Measurements from ENCODE around the gene DCBLD2. TPM values are rescaled to one million over a fixed set of nuclear protein-coding genes. Genes with fewer than 3 reads are reported as not detected.
"Not testable (repeated sequence)": the region's sequence is repeated elsewhere in the genome, so short reads cannot be mapped to it uniquely, and the experiment has no call there.

The DCBLD2 gene
- total RNA-seq, 2 donors from 2014 or later, result 1.6 TPM

DNA sequence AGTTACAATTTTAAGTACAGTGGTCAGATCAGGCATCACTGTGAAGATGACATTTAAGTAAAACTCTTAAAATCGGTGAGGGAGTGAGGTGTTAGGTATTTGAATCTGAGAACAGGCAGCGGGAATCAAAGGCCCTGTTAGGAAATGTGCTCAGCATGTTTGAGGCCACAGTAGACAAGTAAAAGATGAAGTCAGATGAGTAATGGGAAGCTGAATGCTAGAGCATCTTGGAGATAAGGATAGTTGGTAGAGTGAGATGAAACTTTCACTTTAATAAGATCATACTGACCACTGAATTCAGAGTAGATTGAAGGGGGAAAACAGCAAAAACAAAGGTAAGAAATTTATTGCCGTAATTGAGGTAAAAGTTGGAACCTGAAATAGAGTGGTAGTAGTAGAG lies 61.6 kb downstream of the DCBLD2 start:
- Mint-ChIP-seq H3K4me1 (ENCODE audit: low read depth in 2 of 2) (peaks cover 0 to 5% of the 10 kb centered on the region in 2 donors), H3K27ac (no peak overlapping the region), H3K27me3 (peaks cover 0 to 6% of the 10 kb centered on the region in 2 donors), H3K9me3 (no peaks in the 10 kb centered on the region), H3K36me3 (peaks cover 6% of the 10 kb centered on the region), H3K4me3 (no peak overlapping the region)
- ATAC-seq (no peak), DNase-seq (ENCODE audit: low spot score) (no peak)

DNA sequence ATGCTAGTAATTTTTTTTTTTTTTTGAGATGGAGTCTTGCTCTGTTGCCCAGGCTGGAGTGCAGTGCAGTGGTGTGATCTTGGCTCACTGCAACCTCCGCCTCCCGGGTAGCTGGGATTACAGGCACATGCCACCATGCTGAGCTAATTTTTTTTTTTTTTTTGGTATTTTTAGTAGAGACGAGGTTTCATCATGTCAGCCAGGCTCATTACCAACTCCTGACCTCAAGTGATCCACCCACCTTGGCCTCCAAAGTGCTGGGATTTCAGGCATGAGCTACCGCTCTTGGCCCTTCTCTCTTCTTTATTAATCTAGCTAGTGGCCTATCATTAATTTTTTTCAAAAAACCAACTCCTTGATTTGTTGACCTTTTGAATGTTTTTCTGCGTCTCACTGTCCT lies 70.4 kb downstream of the DCBLD2 start:
- not testable (repeated sequence) for H3K27me3 Mint-ChIP-seq; H3K9me3 Mint-ChIP-seq; H3K27ac Mint-ChIP-seq; H3K4me3 Mint-ChIP-seq; H3K36me3 Mint-ChIP-seq; ATAC-seq; DNase-seq (ENCODE audit: low spot score); H3K4me1 Mint-ChIP-seq (ENCODE audit: low read depth in 2 of 2)

DNA sequence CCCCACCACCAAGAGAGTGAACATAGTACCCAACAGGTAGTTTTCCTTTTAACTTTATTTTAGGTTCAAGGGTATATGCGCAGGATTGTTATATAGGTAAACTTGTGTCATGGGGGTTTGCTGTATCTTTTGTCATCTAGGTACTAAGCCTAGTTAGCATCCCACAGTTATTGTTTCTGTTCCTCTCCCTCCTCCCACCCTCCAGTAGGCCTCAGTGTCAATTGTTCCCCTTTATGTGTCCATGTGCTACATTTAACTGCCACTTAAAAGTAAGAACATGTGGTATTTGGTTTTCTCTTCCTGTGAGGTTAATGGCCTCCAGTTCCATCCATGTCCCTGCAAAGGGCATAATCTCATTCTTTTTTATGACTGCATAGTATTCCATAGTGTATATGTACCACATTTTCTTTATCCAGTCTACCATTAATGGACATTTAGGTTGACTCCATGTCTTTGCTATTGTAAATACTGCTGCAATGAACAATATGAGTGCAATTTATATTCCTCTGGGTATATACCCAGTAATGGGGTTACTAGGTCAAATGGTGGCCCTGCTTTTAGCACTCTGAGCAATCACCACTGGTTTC lies 72.2 kb downstream of the DCBLD2 start:
- Mint-ChIP-seq H3K4me3 (no peak overlapping the region), H3K36me3 (no peaks in the 10 kb centered on the region), H3K4me1 (ENCODE audit: low read depth in 2 of 2) (no peaks in the 10 kb centered on the region), H3K9me3 (peaks cover 4% of the 10 kb centered on the region), H3K27ac (no peak overlapping the region), H3K27me3 (peaks cover 0 to 4% of the 10 kb centered on the region in 2 donors)
- DNase-seq (ENCODE audit: low spot score) (no peak), ATAC-seq (no peak)

DNA sequence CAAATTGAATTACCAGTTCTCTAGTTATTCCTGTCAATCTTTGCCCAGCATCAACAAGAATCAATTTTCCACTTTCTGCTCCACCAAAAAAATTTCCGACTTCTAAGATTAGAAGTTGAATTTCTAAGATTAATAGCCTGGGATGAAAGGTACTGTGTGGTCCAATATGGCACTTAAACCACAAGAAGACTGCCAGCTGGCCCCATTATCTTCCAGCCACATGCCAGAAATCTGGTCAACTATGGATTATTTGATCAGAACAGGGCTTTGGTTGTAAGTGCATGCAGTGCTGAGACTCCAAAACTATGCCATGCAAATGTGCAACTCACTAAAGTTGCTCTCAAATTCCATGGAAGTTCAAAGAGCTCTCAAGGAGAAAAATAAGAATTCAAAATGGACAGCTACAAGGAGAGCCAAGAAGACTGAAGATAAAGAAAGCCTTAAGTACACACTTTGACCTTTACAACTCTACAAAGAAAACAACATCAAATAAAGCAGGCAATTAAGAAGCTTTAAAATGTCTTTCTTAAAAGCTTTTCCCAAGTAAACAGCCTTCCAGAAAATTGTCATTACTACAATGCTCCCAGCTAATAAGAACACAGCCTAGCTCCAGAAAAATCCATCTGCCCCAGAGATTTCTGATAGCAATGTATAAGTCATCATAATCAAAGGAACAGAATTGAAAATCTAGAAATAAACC lies 74.1 kb downstream of the DCBLD2 start:
- ATAC-seq (no peak), DNase-seq (ENCODE audit: low spot score) (no peak)
- Mint-ChIP-seq H3K4me1 (ENCODE audit: low read depth in 2 of 2) (no peaks in the 10 kb centered on the region), H3K27me3 (peaks cover 2 to 11% of the 10 kb centered on the region in 2 donors), H3K36me3 (no peaks in the 10 kb centered on the region), H3K27ac (no peak overlapping the region), H3K9me3 (peaks cover 4% of the 10 kb centered on the region), H3K4me3 (no peak overlapping the region)

DNA sequence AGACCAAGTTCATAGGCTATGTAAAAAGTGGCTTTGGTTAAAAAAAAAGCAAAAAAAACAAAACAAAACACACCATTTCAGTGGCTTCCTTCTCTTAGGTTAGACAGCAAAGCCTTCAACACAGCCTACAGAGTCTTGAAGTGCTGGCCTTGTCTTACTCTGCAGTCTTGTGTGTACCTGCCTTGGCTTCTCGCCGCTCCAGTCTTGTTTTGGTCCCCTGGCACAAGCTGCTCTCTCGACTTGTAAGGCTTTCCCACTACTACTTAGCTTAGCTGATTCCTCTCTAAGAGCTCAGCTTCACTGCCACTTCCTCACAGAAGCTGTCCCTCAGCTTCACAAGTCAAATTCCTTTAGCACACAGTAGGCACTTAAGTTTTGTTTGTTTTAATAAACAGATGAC lies 75.4 kb downstream of the DCBLD2 start:
- Mint-ChIP-seq H3K9me3 (no peaks in the 10 kb centered on the region), H3K27ac (no peak overlapping the region), H3K36me3 (no peaks in the 10 kb centered on the region), H3K4me1 (ENCODE audit: low read depth in 2 of 2) (no peaks in the 10 kb centered on the region), H3K27me3 (peaks cover 2 to 11% of the 10 kb centered on the region in 2 donors), H3K4me3 (no peak overlapping the region)
- DNase-seq (ENCODE audit: low spot score) (no peak), ATAC-seq (no peak)

DNA sequence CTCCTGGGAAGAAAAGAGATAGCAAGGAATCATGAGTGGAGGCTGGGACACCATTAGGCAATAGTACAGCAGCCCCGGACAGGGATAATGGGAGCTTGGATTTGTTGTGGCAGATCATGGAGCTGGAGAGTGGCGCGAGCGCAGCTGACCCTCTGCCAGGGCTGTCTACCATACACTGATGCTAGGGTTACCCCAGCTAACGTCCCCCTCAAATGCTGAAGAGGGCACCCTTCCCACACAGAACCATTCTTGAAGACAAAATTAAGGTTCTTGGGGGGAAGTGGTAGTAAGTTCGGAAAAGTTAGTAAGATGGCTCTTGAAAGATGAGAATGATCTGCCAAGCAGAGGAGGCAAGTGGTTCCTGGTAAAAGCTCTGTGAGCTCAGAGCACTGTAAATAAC lies 77.2 kb downstream of the DCBLD2 start:
- Mint-ChIP-seq H3K4me1 (ENCODE audit: low read depth in 2 of 2) (no peaks in the 10 kb centered on the region), H3K4me3 (no peak overlapping the region), H3K27ac (no peak overlapping the region), H3K36me3 (no peaks in the 10 kb centered on the region), H3K9me3 (no peaks in the 10 kb centered on the region), H3K27me3 (peaks cover 2 to 11% of the 10 kb centered on the region in 2 donors)
- no peak for DNase-seq (ENCODE audit: low spot score)
- no peak for ATAC-seq

DNA sequence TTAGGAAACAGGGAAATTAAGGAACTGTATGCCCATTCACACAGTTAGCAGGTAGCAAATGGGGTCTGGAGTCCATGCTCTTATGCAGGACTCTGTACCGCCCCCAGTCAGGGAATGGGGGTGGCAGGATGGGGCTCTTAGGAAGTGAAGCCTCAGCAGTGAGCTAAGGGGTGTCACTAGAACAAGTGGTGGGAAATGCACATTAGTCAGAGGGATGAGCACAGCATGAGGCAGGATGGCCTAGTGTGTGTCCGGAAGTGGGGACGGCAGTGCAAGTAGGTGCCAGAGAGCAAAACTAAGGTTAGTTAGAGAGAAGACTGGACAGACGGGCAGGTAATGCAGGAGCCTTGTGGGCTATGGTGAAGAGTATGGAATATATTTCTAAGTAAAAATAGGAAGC lies 77.7 kb downstream of the DCBLD2 start:
- Mint-ChIP-seq H3K27me3 (peaks cover 2 to 11% of the 10 kb centered on the region in 2 donors), H3K36me3 (no peaks in the 10 kb centered on the region), H3K4me3 (no peak overlapping the region), H3K27ac (no peak overlapping the region), H3K9me3 (no peaks in the 10 kb centered on the region), H3K4me1 (ENCODE audit: low read depth in 2 of 2) (no peaks in the 10 kb centered on the region)
- ATAC-seq, result no peak
- DNase-seq (ENCODE audit: low spot score), result no peak

DNA sequence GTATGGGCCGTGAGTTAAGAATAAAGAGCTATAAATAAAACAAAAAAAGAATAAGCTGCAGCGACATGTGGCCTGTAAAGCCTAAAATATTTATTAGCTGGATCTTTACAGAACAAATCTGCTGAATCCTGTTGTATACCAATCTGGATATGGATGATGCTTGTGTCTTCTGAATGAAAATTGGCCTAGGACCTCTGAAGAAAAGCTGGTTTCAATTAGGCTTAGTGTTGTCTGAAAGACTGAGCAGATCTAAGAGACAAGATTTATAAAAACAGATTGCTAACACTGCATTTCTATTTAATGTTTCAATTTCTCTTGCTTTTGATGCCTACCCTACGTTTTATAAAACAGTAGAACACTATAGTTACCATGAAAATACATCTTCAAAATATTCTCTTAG lies 80.4 kb downstream of the DCBLD2 start:
- Mint-ChIP-seq H3K36me3 (no peaks in the 10 kb centered on the region), H3K9me3 (no peaks in the 10 kb centered on the region), H3K4me3 (no peak overlapping the region), H3K4me1 (ENCODE audit: low read depth in 2 of 2) (no peaks in the 10 kb centered on the region), H3K27ac (no peak overlapping the region), H3K27me3 (peaks cover 0 to 11% of the 10 kb centered on the region in 2 donors)
- no peak for ATAC-seq
- no peak for DNase-seq (ENCODE audit: low spot score)

DNA sequence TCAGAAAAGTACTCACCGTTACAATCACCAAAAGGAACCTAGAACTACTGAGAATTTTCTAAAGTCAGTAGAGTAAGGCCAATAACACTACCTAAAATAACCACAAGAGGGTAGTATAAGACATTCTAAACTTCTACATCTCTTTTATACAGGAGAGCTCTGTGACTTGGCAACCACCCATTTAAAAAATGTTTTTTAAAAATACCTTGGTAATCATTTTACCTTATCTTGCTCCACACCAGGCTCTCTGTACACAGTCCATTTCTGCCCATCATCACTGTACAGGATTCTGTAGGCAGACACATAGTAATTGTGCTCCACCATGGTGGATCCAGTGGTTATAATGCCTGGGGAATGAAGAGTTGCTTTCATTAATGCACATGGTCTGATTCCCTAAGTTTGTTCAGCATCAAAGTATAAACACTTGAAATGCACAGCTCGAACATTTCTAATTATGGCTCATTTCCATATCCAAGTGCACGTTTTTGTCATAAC lies 83.9 kb downstream of the DCBLD2 start:
- ATAC-seq (peak in 1 of 2 donors; percentile 17), DNase-seq (ENCODE audit: low spot score) (no peak)
- Mint-ChIP-seq H3K27ac (no peak overlapping the region), H3K4me3 (no peak overlapping the region), H3K4me1 (ENCODE audit: low read depth in 2 of 2) (no peaks in the 10 kb centered on the region), H3K27me3 (peaks cover 0 to 9% of the 10 kb centered on the region in 2 donors), H3K36me3 (no peaks in the 10 kb centered on the region), H3K9me3 (no peaks in the 10 kb centered on the region)

DNA sequence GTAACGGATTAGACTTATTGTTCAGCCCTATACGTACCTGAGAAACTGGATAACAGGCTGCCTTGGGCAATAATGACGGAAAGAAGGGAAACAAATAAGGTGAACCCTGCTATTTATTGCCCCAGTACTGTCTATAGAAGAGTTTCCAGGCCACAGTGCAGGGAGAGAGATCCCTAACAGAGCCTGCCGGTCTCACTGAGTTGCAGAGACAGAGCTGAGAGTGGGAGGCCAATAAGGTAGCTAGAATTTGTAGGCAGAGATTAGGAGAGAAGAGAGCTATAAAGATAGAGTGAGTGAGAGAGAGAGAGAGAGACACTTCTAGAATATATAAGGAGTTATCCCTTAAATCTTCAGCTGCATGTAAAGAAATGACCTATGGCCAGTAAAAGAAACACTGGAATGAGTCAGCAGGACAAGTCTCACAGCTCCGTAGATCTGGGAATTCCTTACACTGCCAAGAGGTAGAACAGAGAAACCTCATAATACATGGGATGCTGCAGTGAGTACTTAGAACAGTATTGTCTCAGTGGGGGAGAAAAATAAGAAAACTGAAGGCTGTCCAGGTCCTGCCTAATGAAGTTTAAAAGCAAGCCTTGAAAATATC lies 86.6 kb downstream of the DCBLD2 start:
- Mint-ChIP-seq H3K4me1 (ENCODE audit: low read depth in 2 of 2) (no peaks in the 10 kb centered on the region), H3K27ac (no peak overlapping the region), H3K27me3 (peaks cover 0 to 9% of the 10 kb centered on the region in 2 donors), H3K9me3 (no peaks in the 10 kb centered on the region), H3K36me3 (no peaks in the 10 kb centered on the region), H3K4me3 (no peak overlapping the region)
- DNase-seq (ENCODE audit: low spot score) (no peak), ATAC-seq (no peak)

DNA sequence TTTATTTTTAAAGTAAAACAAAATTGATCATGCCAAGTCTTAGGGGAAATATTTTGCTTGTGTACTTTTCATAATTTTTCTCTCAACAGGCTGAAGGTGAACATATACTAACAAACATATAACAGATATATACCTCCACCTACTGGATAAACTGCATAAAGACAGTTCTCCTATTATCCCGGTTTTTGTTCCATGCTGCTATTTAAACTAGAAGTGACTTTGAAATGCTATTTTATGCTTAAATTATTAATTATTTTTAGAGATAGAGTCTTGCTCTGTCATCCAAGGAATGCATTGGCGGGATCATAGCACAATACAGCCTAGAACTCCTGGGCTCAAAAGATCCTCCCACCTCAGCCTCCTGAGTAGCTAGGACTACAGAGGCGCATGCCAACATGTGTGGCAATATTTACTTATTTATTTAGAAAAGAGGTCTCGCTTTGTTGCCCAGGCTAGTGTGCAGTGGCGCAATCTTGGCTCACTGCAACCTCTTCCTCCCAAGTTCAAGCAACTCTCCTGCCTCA lies 88.6 kb downstream of the DCBLD2 start:
- H3K27me3 Mint-ChIP-seq, result peaks cover 0 to 9% of the 10 kb centered on the region in 2 donors
- H3K36me3 Mint-ChIP-seq, result no peaks in the 10 kb centered on the region
- no peaks in the 10 kb centered on the region for H3K9me3 Mint-ChIP-seq
- no peak for DNase-seq (ENCODE audit: low spot score)
- no peak overlapping the region for H3K27ac Mint-ChIP-seq
- no peaks in the 10 kb centered on the region for H3K4me1 Mint-ChIP-seq (ENCODE audit: low read depth in 2 of 2)
- no peak for ATAC-seq
- no peak overlapping the region for H3K4me3 Mint-ChIP-seq

DNA sequence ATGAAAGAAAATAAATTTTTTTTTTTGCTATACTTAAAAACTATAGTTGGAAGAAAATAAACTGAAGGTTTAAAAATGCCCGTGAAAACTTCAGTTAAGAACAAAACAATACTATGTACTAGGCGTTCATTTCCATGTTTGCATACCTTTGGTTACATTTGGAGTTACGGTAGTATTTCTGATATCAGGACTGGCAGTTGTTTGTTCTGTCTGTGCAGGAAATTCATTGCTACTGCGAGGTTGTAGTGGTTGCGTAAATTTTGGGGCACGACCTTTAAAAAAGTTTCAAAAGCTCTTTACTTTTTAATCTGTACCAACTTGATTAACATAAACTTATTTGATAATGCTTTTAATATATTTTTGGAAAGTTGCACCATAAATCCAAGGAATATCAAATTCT lies 90.4 kb downstream of the DCBLD2 start:
- no peaks in the 10 kb centered on the region for H3K4me1 Mint-ChIP-seq (ENCODE audit: low read depth in 2 of 2)
- H3K9me3 Mint-ChIP-seq, result no peaks in the 10 kb centered on the region
- ATAC-seq, result no peak
- peaks cover 0 to 9% of the 10 kb centered on the region in 2 donors for H3K27me3 Mint-ChIP-seq
- no peak for DNase-seq (ENCODE audit: low spot score)
- H3K4me3 Mint-ChIP-seq, result no peak overlapping the region
- H3K36me3 Mint-ChIP-seq, result no peaks in the 10 kb centered on the region
- H3K27ac Mint-ChIP-seq, result no peak overlapping the region

DNA sequence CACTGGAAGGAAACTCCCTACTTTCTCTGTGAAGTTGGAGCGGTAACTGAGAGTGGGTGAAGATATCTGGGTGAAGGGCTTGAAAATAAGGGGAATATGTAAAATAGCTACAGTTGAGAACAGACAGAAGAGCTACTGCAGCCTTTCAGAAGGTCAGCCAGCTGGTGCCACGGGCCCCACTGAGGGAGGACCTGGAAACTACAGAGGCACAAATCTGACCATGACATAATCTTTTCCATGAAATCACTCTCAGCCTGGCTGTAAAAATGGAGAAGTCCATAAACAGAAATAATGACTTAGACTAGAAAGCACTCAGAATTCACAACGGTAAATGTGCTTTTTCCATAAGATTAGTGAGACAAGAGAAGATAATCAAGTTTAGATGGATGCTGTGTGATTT lies 91.9 kb downstream of the DCBLD2 start:
- Mint-ChIP-seq H3K27ac (no peak overlapping the region), H3K9me3 (no peaks in the 10 kb centered on the region), H3K4me1 (ENCODE audit: low read depth in 2 of 2) (no peaks in the 10 kb centered on the region), H3K36me3 (no peaks in the 10 kb centered on the region), H3K4me3 (no peak overlapping the region), H3K27me3 (peaks cover 0 to 1% of the 10 kb centered on the region in 2 donors)
- DNase-seq (ENCODE audit: low spot score), result no peak
- ATAC-seq, result no peak

DNA sequence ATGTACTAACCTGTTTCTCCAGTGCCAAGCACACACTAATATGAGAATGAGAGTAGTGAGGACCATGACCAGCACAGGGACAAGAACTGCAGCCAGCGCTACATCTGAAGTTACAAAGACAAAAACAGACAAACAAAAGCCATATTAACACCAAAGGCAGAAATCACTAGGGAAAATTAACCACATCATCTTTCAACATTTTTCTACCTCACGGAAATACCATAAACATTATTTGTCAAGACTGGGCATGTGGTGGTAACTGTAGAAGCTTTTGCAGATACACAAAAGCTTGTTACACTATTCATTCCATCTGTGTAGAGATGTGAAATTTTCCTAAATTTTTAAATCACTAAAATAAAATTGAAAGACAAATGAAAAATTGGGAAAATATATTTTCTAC lies 93.4 kb downstream of the DCBLD2 start:
- Mint-ChIP-seq H3K27ac (no peak overlapping the region), H3K27me3 (no peaks in the 10 kb centered on the region), H3K4me1 (ENCODE audit: low read depth in 2 of 2) (no peaks in the 10 kb centered on the region), H3K36me3 (no peaks in the 10 kb centered on the region), H3K4me3 (no peak overlapping the region), H3K9me3 (no peaks in the 10 kb centered on the region)
- ATAC-seq (no peak), DNase-seq (ENCODE audit: low spot score) (no peak)

Measured in natural killer cell treated with Interleukin-12 subunit alpha and Interleukin-12 subunit beta and Interleukin-15 and Interleukin-18, amount 100 ng/mL, for 72 hours (primary cell).